ENCODE measurements around the gene KCNMA1.

Gene KCNMA1

DNA sequence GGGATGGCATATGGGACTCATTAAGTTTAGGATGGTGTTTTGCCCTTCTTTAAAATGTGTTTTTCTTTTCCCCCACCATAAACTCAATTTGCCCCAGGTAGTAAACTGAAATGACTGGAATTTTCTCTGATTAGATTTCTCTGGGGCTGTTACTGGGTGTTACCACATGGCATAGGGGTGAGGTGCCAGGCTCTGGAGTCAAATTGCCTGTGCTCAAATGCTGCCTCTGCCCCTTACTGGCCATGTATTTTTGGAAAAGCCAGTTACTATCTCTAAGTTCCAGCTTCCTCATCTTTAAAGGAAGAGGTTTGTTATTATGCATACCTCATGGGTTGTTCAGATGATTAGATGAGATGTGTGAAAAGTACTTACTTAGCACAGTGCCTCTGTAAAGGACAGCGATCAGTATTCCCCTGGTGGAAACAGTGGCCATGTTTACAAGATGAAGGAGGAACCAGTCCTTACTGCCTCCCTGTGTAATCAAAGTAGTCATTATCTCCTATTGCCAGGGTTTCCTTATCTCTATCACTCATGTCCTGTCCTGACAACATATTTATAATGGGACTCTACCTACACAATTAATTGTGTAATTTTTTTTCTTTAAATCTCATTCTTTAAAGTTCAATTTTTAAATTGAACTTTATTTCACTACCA, 352.0 kb downstream of the KCNMA1 start:
- Histone ChIP-seq H3K36me3 (ENCODE audit: insufficient read depth, low read length) (no peaks in the 10 kb centered on the region), H3K9ac (ENCODE audit: low read depth, low read length) (no peak overlapping the region), H3K9me3 (ENCODE audit: control insufficient read depth, insufficient read depth, low read length) (no peaks in the 10 kb centered on the region), H3K4me1 (ENCODE audit: insufficient read depth, low read length) (peaks cover 19% of the 10 kb centered on the region; the same call in 1 of the 2 replicates)

DNA sequence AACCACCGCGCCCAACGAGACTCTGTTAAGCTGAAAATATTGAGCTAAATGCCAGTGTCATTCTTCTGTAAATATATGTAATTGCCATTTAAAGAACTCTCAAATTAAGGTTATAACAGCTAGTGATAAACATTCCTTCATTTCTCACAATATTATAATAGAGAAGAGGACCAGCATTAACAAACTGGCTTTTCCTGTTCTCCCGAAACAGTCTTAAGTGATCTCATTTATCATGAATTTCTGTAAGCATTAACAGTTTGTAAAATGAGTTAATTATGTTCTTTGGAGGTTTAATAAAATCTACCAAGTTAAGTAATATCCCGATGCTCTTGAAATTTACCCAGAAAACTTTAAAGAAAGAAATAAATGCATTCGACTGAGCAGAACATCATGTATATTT, 352.8 kb downstream of the KCNMA1 start:
- H3K9ac ChIP-seq (ENCODE audit: low read depth, low read length), result no peak overlapping the region
- H3K36me3 ChIP-seq (ENCODE audit: insufficient read depth, low read length), result no peaks in the 10 kb centered on the region
- no peaks in the 10 kb centered on the region for H3K9me3 ChIP-seq (ENCODE audit: control insufficient read depth, insufficient read depth, low read length)
- peaks cover 15% of the 10 kb centered on the region; the same call in 1 of the 2 replicates for H3K4me1 ChIP-seq (ENCODE audit: insufficient read depth, low read length)

DNA sequence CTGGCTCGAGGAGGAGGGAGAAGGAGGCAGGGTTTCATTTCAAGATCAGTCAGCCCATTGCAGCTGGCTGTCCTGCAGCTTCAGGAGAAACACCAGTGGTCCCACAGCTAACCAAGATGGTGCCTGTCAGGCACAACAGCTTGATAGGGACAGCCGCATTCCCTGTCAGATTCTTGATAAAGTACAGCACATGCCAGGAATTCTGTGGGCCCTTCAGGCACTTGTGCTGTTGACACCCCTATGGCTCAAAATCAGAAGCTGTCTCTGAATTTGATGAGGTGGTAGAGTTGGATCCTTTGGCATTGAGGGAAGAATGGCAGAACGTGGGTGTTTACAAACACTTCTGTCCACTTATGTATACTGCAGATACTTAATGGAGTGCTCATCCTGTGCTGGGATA, 354.3 kb downstream of the KCNMA1 start:
- Histone ChIP-seq H3K9ac (ENCODE audit: low read depth, low read length) (no peak overlapping the region), H3K36me3 (ENCODE audit: insufficient read depth, low read length) (no peaks in the 10 kb centered on the region), H3K4me1 (ENCODE audit: insufficient read depth, low read length) (peaks cover 8% of the 10 kb centered on the region; the same call in 1 of the 2 replicates), H3K9me3 (ENCODE audit: control insufficient read depth, insufficient read depth, low read length) (no peaks in the 10 kb centered on the region)

DNA sequence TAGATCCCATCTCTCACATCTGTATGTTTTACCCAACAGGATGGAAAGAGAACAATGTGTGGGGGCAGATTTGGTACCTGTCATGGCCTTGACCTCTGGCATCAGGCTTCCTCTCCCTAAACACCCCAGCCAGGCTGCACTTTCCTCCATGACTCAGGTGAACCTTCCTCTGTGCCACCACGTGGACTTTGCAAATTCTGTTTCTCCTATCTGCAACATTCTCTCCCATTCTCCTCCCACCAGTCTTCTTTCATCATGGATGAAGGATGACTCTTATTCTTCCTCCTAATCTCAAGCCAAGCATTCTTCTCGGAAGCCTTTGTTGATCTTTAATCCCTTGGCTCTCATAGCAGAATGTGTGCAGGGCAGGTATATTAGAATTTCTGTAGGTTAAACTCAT, 355.4 kb downstream of the KCNMA1 start:
- Histone ChIP-seq H3K36me3 (ENCODE audit: insufficient read depth, low read length) (no peaks in the 10 kb centered on the region), H3K4me1 (ENCODE audit: insufficient read depth, low read length) (peaks cover 6% of the 10 kb centered on the region; the same call in 1 of the 2 replicates), H3K9me3 (ENCODE audit: control insufficient read depth, insufficient read depth, low read length) (no peaks in the 10 kb centered on the region), H3K9ac (ENCODE audit: low read depth, low read length) (no peak overlapping the region)

DNA sequence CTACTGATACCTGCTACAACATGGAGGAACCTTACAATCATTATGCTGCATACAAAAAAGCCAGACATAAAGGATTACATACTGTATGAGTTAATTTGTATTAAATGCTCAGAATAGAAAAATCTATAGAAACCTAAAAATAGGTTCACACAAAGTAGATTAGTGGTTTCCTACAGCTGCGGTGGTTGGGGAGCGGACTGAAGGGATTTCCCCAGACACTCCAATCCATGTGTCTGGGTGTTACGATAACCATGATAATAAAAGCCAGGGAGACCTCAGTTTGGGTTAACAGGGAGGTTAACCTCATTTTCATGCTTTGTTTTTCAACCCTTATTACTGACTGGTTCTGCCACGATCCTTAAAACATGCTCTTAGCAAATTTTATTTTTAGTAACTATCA, 355.9 kb downstream of the KCNMA1 start:
- Histone ChIP-seq H3K36me3 (ENCODE audit: insufficient read depth, low read length) (no peaks in the 10 kb centered on the region), H3K9ac (ENCODE audit: low read depth, low read length) (no peak overlapping the region), H3K9me3 (ENCODE audit: control insufficient read depth, insufficient read depth, low read length) (no peaks in the 10 kb centered on the region), H3K4me1 (ENCODE audit: insufficient read depth, low read length) (peaks cover 1% of the 10 kb centered on the region; the same call in 1 of the 2 replicates)

DNA sequence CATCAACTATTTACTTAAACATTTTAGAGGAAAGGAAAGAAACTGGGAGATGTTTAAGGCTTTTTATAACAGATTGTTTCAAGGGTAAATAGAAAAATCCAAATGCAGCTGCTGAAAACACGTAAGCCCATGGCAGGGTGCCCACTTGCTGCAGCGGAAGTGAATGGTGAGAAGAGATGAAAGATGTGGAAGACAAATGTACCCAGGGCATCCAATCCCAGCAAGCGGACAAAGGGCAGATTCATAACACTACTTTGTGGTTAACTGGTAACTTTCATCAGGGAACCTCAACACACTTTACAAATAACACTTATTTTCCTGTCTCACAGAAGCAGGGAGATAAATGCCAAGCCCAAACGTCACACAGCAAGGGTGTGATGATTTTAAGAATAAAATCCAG, 358.4 kb downstream of the KCNMA1 start:
- no peaks in the 10 kb centered on the region for H3K9me3 ChIP-seq (ENCODE audit: control insufficient read depth, insufficient read depth, low read length)
- no peak overlapping the region for H3K9ac ChIP-seq (ENCODE audit: low read depth, low read length)
- H3K4me1 ChIP-seq (ENCODE audit: insufficient read depth, low read length), result no peaks in the 10 kb centered on the region
- H3K36me3 ChIP-seq (ENCODE audit: insufficient read depth, low read length), result no peaks in the 10 kb centered on the region

DNA sequence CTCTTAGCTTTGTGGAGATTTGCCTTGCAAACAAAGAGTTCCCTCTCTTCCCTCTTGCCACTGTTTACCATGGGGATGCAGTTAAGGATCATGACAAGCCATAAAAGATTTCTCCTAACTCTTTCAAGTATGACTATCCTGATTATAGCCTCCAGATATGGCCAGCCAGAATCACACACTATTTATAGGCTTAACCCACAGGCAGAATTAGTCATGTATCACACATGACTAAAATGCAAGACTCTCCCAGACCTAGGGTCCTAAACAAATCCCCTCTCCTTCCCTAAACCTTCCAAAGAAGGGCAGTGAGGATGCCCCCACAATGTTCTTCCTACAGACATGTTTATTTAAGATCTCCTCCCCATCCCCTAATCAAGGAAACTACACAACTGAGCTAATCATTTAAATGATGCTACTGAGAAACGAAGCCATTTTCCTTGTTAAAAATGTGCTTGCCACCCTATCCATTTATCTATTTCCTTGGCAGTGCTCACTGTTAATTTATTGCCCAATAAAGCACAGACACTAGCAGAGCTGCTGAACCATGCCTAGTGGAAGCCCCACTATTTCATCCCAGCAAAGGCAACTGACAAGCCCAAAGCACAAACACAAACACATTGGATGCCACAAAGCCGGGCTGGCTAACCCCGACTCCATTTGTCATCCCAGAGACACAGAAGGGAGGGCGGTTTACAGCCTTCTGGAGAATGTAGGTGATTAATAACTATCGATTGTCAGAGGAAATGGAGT, 363.4 kb downstream of the KCNMA1 start:
- H3K9me3 ChIP-seq (ENCODE audit: control insufficient read depth, insufficient read depth, low read length), result no peaks in the 10 kb centered on the region
- H3K9ac ChIP-seq (ENCODE audit: low read depth, low read length), result no peak overlapping the region
- no peaks in the 10 kb centered on the region for H3K36me3 ChIP-seq (ENCODE audit: insufficient read depth, low read length)
- H3K4me1 ChIP-seq (ENCODE audit: insufficient read depth, low read length), result no peaks in the 10 kb centered on the region

DNA sequence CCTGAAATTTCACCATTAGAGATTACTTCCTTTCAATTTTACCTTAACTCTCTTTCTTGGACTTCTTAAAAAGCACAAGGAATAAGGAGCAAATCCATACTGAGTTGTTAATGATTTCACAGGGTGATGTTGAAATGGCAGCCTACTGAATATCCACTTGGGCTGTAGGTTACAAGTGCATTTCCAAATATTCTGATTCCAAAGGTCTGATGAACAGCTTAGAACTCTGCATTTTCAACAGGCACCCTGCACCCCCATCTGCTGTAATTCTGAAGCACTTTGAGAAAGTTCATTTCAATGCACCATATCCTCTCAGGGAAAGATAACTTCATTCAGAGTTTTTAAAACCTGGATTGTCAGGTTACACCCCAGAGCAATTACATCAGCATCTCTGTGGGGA, 368.4 kb downstream of the KCNMA1 start:
- Histone ChIP-seq H3K4me1 (ENCODE audit: insufficient read depth, low read length) (no peaks in the 10 kb centered on the region), H3K9me3 (ENCODE audit: control insufficient read depth, insufficient read depth, low read length) (no peaks in the 10 kb centered on the region), H3K36me3 (ENCODE audit: insufficient read depth, low read length) (no peaks in the 10 kb centered on the region), H3K9ac (ENCODE audit: low read depth, low read length) (no peak overlapping the region)

DNA sequence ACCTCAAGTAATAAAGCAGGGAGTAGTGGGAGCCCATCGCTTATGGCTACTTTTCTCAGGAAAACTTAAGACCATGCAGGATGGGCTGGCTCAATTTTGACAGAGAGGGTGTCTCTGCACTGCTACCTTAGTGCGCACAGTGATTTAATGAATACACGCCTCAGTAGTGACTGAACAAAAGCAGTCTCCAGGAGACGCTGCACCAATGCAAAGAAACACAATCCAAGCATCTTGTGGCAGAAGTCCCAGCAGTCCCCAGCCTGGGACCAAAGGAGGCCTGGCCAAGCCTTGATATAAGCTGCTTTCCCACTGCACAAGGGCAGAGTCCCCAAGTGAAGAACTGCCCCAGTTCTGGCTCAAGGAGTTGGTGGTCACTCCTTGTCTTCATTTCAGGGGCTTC, 368.9 kb downstream of the KCNMA1 start:
- no peaks in the 10 kb centered on the region for H3K4me1 ChIP-seq (ENCODE audit: insufficient read depth, low read length)
- H3K9me3 ChIP-seq (ENCODE audit: control insufficient read depth, insufficient read depth, low read length), result no peaks in the 10 kb centered on the region
- no peak overlapping the region for H3K9ac ChIP-seq (ENCODE audit: low read depth, low read length)
- H3K36me3 ChIP-seq (ENCODE audit: insufficient read depth, low read length), result no peaks in the 10 kb centered on the region

DNA sequence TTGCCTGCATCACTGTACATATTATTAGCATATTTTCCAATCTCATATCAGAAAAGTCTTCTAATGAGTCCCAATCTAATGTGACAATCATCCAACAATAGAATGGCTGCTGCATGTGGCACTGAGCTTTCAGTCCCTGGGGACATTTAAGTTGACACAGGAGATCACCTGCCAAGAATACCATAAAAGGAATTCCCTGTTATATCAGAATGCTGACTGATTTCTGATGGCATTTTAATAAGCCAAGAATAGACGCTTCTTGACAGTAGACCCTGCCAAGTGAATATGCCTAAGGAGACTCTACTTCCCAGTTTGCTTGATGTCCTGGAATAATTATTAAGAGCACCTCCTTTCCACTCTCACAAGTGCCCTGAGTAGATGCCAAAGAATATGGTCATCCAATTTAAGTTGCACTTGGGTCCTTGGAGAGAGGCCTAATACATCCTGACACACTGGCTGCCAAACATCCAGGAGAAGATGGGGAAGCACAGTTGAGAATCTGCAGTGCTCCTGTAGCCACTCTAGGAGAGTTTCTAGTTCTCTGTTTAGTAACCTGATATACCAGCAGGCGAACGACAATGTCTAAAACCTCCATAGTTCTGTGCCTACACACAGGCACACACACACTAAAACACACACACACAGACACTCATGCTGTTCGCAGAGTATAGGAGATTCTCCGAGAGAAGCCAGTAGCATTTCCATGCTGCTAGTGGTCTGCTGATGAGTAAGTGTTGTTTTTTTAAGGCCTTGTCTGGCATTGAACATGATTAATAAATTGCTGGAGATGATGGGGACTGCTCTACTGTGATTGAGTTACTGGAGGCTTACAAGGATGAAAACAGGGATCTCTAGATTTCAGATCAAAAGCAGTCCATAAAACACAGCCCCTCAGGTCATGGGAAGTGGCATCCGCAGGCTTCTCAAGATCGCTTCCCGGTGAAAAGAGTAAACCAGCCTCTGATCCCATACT, 369.6 kb downstream of the KCNMA1 start:
- Histone ChIP-seq H3K4me1 (ENCODE audit: insufficient read depth, low read length) (no peaks in the 10 kb centered on the region), H3K9me3 (ENCODE audit: control insufficient read depth, insufficient read depth, low read length) (no peaks in the 10 kb centered on the region), H3K9ac (ENCODE audit: low read depth, low read length) (no peak overlapping the region), H3K36me3 (ENCODE audit: insufficient read depth, low read length) (no peaks in the 10 kb centered on the region)

DNA sequence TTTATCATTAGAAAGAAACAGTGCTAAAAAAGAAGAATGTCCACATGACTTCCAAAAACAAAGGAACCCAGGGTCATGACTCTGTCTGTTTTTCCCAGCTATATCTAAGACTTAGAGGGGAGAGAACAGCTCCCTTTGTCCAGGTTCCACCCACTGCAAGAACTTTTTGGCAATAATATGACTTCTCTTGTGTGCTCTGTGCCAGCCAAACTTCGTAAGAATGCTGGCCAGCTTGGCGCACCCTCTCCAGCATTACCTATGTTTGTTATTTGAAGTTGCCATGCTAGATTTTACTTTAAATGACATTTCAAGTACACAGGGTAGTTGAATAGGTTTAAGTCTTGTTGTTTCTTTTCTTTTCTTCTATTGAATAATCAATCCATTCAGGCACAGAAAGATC, 371.4 kb downstream of the KCNMA1 start:
- Histone ChIP-seq H3K36me3 (ENCODE audit: insufficient read depth, low read length) (no peaks in the 10 kb centered on the region), H3K4me1 (ENCODE audit: insufficient read depth, low read length) (no peaks in the 10 kb centered on the region), H3K9me3 (ENCODE audit: control insufficient read depth, insufficient read depth, low read length) (no peaks in the 10 kb centered on the region), H3K9ac (ENCODE audit: low read depth, low read length) (no peak overlapping the region)

DNA sequence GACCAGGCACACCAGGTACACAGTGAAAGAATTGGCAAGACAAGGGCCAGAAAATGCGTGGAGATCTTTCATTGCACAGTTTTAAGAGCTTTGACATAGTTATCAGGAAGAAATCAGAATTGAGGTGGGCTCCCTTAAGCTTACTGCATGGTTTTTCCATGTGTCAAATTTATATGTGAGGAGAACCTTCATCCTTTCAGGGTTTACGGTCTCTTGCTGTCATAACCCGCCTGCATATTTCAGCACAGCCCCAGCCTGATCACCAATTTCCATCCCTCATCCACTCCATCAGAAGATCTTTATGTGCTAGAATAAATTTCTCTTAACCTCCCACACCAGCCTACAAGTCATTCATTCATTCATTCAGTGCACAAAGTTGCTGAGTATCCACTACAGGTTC, 373.1 kb downstream of the KCNMA1 start:
- Histone ChIP-seq H3K4me1 (ENCODE audit: insufficient read depth, low read length) (no peaks in the 10 kb centered on the region), H3K9me3 (ENCODE audit: control insufficient read depth, insufficient read depth, low read length) (no peaks in the 10 kb centered on the region), H3K36me3 (ENCODE audit: insufficient read depth, low read length) (no peaks in the 10 kb centered on the region), H3K9ac (ENCODE audit: low read depth, low read length) (no peak overlapping the region)

DNA sequence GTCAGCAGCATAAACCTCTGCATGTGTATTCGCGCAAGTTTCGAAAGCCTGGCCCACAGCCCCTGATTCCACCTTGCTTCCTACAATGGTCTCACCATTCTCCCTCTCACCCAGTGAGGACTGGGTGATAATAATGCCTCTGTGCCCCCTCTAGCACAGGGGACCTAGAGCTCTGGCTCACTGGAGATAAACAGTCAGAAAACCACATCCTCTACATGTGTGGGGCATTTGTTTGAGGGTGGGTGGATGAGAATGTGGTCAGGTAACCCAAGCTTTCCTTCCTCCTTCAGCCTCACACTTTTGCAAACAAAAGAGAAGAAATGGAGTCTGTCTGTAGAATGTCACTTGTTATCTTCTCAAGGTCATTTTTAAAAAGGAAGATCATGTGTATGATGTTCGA, 373.5 kb downstream of the KCNMA1 start:
- no peak overlapping the region for H3K9ac ChIP-seq (ENCODE audit: low read depth, low read length)
- H3K36me3 ChIP-seq (ENCODE audit: insufficient read depth, low read length), result no peaks in the 10 kb centered on the region
- H3K9me3 ChIP-seq (ENCODE audit: control insufficient read depth, insufficient read depth, low read length), result no peaks in the 10 kb centered on the region
- no peaks in the 10 kb centered on the region for H3K4me1 ChIP-seq (ENCODE audit: insufficient read depth, low read length)

DNA sequence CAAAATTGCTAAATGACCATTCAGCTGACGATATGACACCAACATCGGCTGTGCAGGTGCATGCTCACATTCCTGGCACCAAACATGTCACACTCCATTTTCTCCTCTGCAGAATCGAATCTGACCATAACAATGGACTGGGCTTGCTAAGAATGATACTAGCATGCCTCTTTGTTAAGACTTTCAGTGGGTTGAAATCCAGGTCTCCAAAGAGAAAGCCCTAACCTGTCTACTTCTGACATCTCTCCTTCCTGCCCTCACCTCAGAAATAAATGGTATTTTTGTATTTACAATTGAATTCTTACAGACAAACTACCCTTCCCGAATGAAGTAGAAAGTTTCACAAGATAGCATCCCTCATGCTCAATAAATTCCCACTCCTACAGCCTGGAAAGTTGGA, 373.9 kb downstream of the KCNMA1 start:
- no peaks in the 10 kb centered on the region for H3K9me3 ChIP-seq (ENCODE audit: control insufficient read depth, insufficient read depth, low read length)
- H3K4me1 ChIP-seq (ENCODE audit: insufficient read depth, low read length), result no peaks in the 10 kb centered on the region
- H3K9ac ChIP-seq (ENCODE audit: low read depth, low read length), result no peak overlapping the region

More for the DNA sequence above, 373.9 kb downstream of the KCNMA1 start:
- H3K36me3 ChIP-seq (ENCODE audit: insufficient read depth, low read length), result no peaks in the 10 kb centered on the region
